K562 (cell line): ENCODE data around the gene TMEM11.

Experiments
- CREM ChIP-seq: IDR thresholded peaks from 2 replicates; pipeline ENCODE4 v1.6.1; 2014; ENCODE audit warnings: antibody characterized with exemption, low read depth
- EZH2 ChIP-seq: IDR thresholded peaks from 2 replicates; pipeline ENCODE4 v1.6.1; 2012; ENCODE audit warnings: low read depth, mild to moderate bottlenecking, inconsistent platforms, low read length, borderline replicate concordance
- HNRNPH1 ChIP-seq: fragments of 200-400 bp; formaldehyde crosslinking; optimal IDR thresholded peaks from 2 replicates; pipeline ENCODE3; 2017; ENCODE audit warnings: low read depth, mild to moderate bottlenecking, low read length, moderate library complexity
- MXI1 ChIP-seq: IDR thresholded peaks from 2 replicates; pipeline ENCODE4 v1.6.1; 2011; ENCODE audit warnings: low read depth, mild to moderate bottlenecking, improper control_type of control experiment, low read length
- SETDB1 ChIP-seq: IDR thresholded peaks from one replicate; pipeline ENCODE4 v1.6.1; 2012; ENCODE audit warnings: low read length, control low read depth, inconsistent platforms
- TEAD4 ChIP-seq, 2 experiments: sonication (generic) in 1 of 2; formaldehyde crosslinking in 1 of 2; IDR thresholded peaks; 2 replicates each; pipeline versions ENCODE4 v1.6.1 to v1.8.0; 2012 to 2022; ENCODE audit warnings: borderline replicate concordance in 1 of 2, inconsistent platforms in 1 of 2, low read length in 1 of 2, mild to moderate bottlenecking in 1 of 2, missing genetic modification reagents in 1 of 2
- ZNF121 ChIP-seq: sonication (generic); formaldehyde crosslinking; conservative IDR thresholded peaks from 2 replicates; pipeline ENCODE4 v1.8.0; 2022; ENCODE audit warnings: missing genetic modification reagents

- TF ChIP-seq CREM = no peak
- no peak for TF ChIP-seq TEAD4 (IDR thresholded peaks at IDR 0.05; ENCODE audit: low read length)
- TF ChIP-seq TEAD4 (CRISPR knock-in tag; IDR thresholded peaks at IDR 0.05; ENCODE audit: borderline replicate concordance) = no peak
- no peak for TF ChIP-seq MXI1
- no peak for TF ChIP-seq SETDB1
- TF ChIP-seq HNRNPH1 = no peak
- TF ChIP-seq EZH2 = no peak
- no peak for TF ChIP-seq ZNF121 (CRISPR knock-in tag)
These were observed 18.2 kb upstream of the TMEM11 start for GRCh38 chr17:21232033-21232749.
